B cell (primary cell): ENCODE results near the gene PTPN4.

ENCODE experiments used
- EZH2 ChIP-seq: IDR thresholded peaks from 2 replicates; pipeline ENCODE4 v1.6.1; 2012; ENCODE audit warnings: borderline replicate concordance, low read depth, mild to moderate bottlenecking, moderate library complexity, low read length; ENCODE audit not compliant: insufficient read depth, poor library complexity, severe bottlenecking
- TF ChIP-seq, protein P1 (sequence below): fragments of 200-600 bp; IDR thresholded peaks from one replicate; pipeline ENCODE4 v1.8.0; 2022; ENCODE audit warnings: antibody characterized with exemption, mild to moderate bottlenecking

- TF ChIP-seq, protein P1, sequence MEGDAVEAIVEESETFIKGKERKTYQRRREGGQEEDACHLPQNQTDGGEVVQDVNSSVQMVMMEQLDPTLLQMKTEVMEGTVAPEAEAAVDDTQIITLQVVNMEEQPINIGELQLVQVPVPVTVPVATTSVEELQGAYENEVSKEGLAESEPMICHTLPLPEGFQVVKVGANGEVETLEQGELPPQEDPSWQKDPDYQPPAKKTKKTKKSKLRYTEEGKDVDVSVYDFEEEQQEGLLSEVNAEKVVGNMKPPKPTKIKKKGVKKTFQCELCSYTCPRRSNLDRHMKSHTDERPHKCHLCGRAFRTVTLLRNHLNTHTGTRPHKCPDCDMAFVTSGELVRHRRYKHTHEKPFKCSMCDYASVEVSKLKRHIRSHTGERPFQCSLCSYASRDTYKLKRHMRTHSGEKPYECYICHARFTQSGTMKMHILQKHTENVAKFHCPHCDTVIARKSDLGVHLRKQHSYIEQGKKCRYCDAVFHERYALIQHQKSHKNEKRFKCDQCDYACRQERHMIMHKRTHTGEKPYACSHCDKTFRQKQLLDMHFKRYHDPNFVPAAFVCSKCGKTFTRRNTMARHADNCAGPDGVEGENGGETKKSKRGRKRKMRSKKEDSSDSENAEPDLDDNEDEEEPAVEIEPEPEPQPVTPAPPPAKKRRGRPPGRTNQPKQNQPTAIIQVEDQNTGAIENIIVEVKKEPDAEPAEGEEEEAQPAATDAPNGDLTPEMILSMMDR, result peak; percentile 73
- TF ChIP-seq EZH2, result no peak
These were observed 6.4 kb upstream of the PTPN4 start for GRCh38 chr2:119753041-119753929.
